HL-60 (cell line): ENCODE results near the gene UBXN4.

ENCODE experiments used
- SPI1 ChIP-seq: IDR thresholded peaks from 2 replicates; pipeline ENCODE4 v1.6.1; 2012; ENCODE audit warnings: low read depth, mild to moderate bottlenecking, borderline replicate concordance
- TF ChIP-seq, protein P1 (sequence below): IDR thresholded peaks from one replicate; pipeline ENCODE4 v1.5.1; 2011; ENCODE audit warnings: low read length, control low read depth, inconsistent platforms; ENCODE audit not compliant: insufficient read depth
- TF ChIP-seq, protein P2 (sequence below): IDR thresholded peaks from 2 replicates; pipeline ENCODE4 v1.6.1; 2012; ENCODE audit warnings: low read depth; ENCODE audit not compliant: insufficient replicate concordance

- TF ChIP-seq, protein P1, sequence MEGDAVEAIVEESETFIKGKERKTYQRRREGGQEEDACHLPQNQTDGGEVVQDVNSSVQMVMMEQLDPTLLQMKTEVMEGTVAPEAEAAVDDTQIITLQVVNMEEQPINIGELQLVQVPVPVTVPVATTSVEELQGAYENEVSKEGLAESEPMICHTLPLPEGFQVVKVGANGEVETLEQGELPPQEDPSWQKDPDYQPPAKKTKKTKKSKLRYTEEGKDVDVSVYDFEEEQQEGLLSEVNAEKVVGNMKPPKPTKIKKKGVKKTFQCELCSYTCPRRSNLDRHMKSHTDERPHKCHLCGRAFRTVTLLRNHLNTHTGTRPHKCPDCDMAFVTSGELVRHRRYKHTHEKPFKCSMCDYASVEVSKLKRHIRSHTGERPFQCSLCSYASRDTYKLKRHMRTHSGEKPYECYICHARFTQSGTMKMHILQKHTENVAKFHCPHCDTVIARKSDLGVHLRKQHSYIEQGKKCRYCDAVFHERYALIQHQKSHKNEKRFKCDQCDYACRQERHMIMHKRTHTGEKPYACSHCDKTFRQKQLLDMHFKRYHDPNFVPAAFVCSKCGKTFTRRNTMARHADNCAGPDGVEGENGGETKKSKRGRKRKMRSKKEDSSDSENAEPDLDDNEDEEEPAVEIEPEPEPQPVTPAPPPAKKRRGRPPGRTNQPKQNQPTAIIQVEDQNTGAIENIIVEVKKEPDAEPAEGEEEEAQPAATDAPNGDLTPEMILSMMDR, result no peak
- no peak for TF ChIP-seq SPI1
- TF ChIP-seq, protein P2, sequence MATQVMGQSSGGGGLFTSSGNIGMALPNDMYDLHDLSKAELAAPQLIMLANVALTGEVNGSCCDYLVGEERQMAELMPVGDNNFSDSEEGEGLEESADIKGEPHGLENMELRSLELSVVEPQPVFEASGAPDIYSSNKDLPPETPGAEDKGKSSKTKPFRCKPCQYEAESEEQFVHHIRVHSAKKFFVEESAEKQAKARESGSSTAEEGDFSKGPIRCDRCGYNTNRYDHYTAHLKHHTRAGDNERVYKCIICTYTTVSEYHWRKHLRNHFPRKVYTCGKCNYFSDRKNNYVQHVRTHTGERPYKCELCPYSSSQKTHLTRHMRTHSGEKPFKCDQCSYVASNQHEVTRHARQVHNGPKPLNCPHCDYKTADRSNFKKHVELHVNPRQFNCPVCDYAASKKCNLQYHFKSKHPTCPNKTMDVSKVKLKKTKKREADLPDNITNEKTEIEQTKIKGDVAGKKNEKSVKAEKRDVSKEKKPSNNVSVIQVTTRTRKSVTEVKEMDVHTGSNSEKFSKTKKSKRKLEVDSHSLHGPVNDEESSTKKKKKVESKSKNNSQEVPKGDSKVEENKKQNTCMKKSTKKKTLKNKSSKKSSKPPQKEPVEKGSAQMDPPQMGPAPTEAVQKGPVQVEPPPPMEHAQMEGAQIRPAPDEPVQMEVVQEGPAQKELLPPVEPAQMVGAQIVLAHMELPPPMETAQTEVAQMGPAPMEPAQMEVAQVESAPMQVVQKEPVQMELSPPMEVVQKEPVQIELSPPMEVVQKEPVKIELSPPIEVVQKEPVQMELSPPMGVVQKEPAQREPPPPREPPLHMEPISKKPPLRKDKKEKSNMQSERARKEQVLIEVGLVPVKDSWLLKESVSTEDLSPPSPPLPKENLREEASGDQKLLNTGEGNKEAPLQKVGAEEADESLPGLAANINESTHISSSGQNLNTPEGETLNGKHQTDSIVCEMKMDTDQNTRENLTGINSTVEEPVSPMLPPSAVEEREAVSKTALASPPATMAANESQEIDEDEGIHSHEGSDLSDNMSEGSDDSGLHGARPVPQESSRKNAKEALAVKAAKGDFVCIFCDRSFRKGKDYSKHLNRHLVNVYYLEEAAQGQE, result no peak
These were observed 76.3 kb downstream of the UBXN4 start for GRCh38 chr2:135817951-135818350.
